ENCODE measurements around the gene IL4.

GRCh38 chr5:132667309-132667708, 6.5 kb upstream of the IL4 start:
- TF ChIP-seq POLR2A (IDR thresholded peaks at IDR 0.05; ENCODE audit: low read depth, low read length) (no peak), POLR2AphosphoS5 (IDR thresholded peaks at IDR 0.05; ENCODE audit: low read depth, low read length) (no peak), TAF1 (IDR thresholded peaks at IDR 0.05; ENCODE audit: borderline replicate concordance, low read depth, low read length) (no peak)

Data from GM12892 (cell line).